ENCODE data around the gene HSD11B1. TPM values are rescaled to one million over a fixed set of nuclear protein-coding genes. Genes with fewer than 3 reads are reported as not detected.

Gene HSD11B1
- total RNA-seq, 1 donor from 2014 or later: not detected

GRCh38 chr1:209672705-209673630 lies 31.7 kb upstream of the HSD11B1 start:
- TF ChIP-seq CTCF (conservative IDR thresholded peaks at IDR 0.05): no peak
- no peak for DNase-seq (ENCODE audit: low read depth, low spot score)
- H3K36me3 Mint-ChIP-seq (ENCODE audit: low read depth): no peaks in the 10 kb centered on the region
- H3K9me3 Mint-ChIP-seq: peaks cover 2% of the 10 kb centered on the region
- H3K27me3 Mint-ChIP-seq (ENCODE audit: low read depth): peaks cover 89% of the 10 kb centered on the region
- H3K4me3 Mint-ChIP-seq: no peak overlapping the region
- H3K4me1 Mint-ChIP-seq: peaks cover 20% of the 10 kb centered on the region
- no peak overlapping the region for H3K27ac Mint-ChIP-seq (ENCODE audit: unreplicated experiment)

GRCh38 chr1:209673631-209674417 lies 30.8 kb upstream of the HSD11B1 start:
- Mint-ChIP-seq H3K9me3 (peaks cover 2% of the 10 kb centered on the region), H3K4me3 (peak overlapping the region; percentile 36), H3K27ac (ENCODE audit: unreplicated experiment) (no peak overlapping the region), H3K27me3 (ENCODE audit: low read depth) (peaks cover 96% of the 10 kb centered on the region), H3K36me3 (ENCODE audit: low read depth) (no peaks in the 10 kb centered on the region), H3K4me1 (peaks cover 20% of the 10 kb centered on the region)
- no peak for DNase-seq (ENCODE audit: low read depth, low spot score)
- no peak for TF ChIP-seq CTCF (conservative IDR thresholded peaks at IDR 0.05)

- H3K4me1 Mint-ChIP-seq: peaks cover 20% of the 10 kb centered on the region
- no peak within 1 kb of the TSS for H3K27ac Mint-ChIP-seq (ENCODE audit: unreplicated experiment)
- H3K36me3 Mint-ChIP-seq (ENCODE audit: low read depth): no peaks in the 10 kb centered on the region
- no peak for TF ChIP-seq CTCF (conservative IDR thresholded peaks at IDR 0.05)
- peak; percentile 30 for DNase-seq (ENCODE audit: low read depth, low spot score)
- peaks cover 98% of the 10 kb centered on the region for H3K27me3 Mint-ChIP-seq (ENCODE audit: low read depth)
- H3K9me3 Mint-ChIP-seq: peaks cover 2% of the 10 kb centered on the region
- H3K4me3 Mint-ChIP-seq: peak within 1 kb of the TSS; percentile 86
These were observed 29.6 kb upstream of the HSD11B1 start, which contains the start of gene G0S2 for GRCh38 chr1:209674957-209675564. G0S2 (plus strand) TSS chr1:209675412; CDS start chr1:209675685, 273 bp downstream.

GRCh38 chr1:209675565-209676154 lies 29.0 kb upstream of the HSD11B1 start:
- peaks cover 20% of the 10 kb centered on the region for H3K4me1 Mint-ChIP-seq
- peaks cover 99% of the 10 kb centered on the region for H3K27me3 Mint-ChIP-seq (ENCODE audit: low read depth)
- H3K9me3 Mint-ChIP-seq: peaks cover 2% of the 10 kb centered on the region

More at GRCh38 chr1:209675565-209676154, 29.0 kb upstream of the HSD11B1 start:
- Mint-ChIP-seq H3K4me3 (peak overlapping the region; percentile 86), H3K27ac (ENCODE audit: unreplicated experiment) (no peak overlapping the region), H3K36me3 (ENCODE audit: low read depth) (no peaks in the 10 kb centered on the region)
- DNase-seq (ENCODE audit: low read depth, low spot score): peak; percentile 12
- TF ChIP-seq CTCF (conservative IDR thresholded peaks at IDR 0.05): peak; percentile 10
